Spleen (tissue), 7 donors: ENCODE data around the gene PXT1.

ENCODE experiments used
- CTCF ChIP-seq, 11 experiments: fragments of 200-600 bp in 7 of 11; fragments of 450-650 bp in 4 of 11; sonication (generic) in 4 of 11; IDR thresholded peaks in 8 of 11; conservative IDR thresholded peaks in 3 of 11; 1 replicate in 7 of 11; 2 replicates in 4 of 11; pipeline versions ENCODE4 v1.4.0 to v1.8.0; 2016 to 2021; ENCODE audit warnings: antibody characterized with exemption in 11 of 11, inconsistent platforms in 4 of 11, mild to moderate bottlenecking in 1 of 11
- POLR2A ChIP-seq, 3 donors: fragments of 450-650 bp; IDR thresholded peaks; one replicate each; pipeline ENCODE4 v1.5.1; 2017; ENCODE audit warnings: antibody characterized with exemption in 3 of 3, mild to moderate bottlenecking in 1 of 3
- POLR2AphosphoS5 ChIP-seq, 3 donors: sonication (generic); formaldehyde crosslinking; IDR thresholded peaks; one replicate each; pipeline ENCODE4 v1.5.1; 2017; ENCODE audit warnings: antibody characterized with exemption in 3 of 3
- donor health status: DM: no; HTN: no; CAD: no; lungs with moderate emphysema.
- donor health status: DM: no; HTN: no; CAD: no.
- donor health status: DM: no; HTN: no; CAD: no.

DNA sequence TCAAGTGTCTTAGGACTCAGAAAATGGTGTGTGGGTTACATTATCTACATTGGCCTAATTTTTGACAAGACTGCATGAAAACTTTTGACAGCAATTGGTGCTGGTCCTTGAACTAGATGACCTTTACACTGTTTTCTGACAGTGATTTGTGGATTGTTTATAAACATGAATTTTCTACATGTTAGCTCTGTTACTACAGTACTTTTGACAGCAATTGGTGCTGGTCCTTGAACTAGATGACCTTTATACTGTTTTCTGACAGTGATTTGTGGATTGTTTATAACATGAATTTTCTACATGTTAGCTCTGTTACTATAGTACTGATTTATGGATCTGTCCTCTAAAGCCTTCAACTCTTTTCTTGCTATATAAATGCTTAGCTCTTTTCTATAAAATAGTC lies 16.8 kb upstream of the PXT1 start:
- TF ChIP-seq POLR2A (IDR thresholded peaks at IDR 0.05) (no peak), POLR2AphosphoS5 (IDR thresholded peaks at IDR 0.05) (no peak), CTCF (IDR thresholded peaks at IDR 0.05 in 8 of 11, conservative IDR thresholded peaks at IDR 0.05 in 3 of 11) (no peak)
